GM21717 (cell line): ENCODE results near the gene MAP2K7.
"Not testable (repeated sequence)": the region's sequence is repeated elsewhere in the genome, so short reads cannot be mapped to it uniquely, and the experiment has no call there.

Experiments used
- ATAC-seq: cut with Tn5 transposase; IDR thresholded peaks from one replicate; pipeline ENCODE4 v1.9.1; 2021; ENCODE audit warnings: mild to moderate bottlenecking, moderate library complexity; ENCODE audit not compliant: unreplicated experiment

Gene MAP2K7

DNA sequence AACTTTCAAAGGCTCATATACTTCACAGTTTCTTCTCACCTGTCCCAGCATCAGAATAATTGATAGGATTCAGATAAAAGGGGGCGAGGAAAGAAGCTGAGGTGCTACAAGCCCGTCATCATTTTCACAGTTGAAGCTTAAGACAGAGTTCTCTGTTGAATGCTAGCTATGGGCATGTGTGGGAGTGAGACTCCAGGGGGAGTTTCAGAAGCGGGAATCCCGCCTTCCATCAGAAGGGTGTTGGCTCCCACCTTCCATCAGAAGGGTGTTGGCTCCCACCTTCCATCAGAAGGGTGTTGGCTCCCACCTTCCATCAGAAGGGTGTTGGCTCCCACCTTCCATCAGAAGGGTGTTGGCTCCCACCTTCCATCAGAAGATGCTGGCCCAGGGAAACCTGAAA, 57.4 kb downstream of the MAP2K7 start:
- ATAC-seq: not testable (repeated sequence)

DNA sequence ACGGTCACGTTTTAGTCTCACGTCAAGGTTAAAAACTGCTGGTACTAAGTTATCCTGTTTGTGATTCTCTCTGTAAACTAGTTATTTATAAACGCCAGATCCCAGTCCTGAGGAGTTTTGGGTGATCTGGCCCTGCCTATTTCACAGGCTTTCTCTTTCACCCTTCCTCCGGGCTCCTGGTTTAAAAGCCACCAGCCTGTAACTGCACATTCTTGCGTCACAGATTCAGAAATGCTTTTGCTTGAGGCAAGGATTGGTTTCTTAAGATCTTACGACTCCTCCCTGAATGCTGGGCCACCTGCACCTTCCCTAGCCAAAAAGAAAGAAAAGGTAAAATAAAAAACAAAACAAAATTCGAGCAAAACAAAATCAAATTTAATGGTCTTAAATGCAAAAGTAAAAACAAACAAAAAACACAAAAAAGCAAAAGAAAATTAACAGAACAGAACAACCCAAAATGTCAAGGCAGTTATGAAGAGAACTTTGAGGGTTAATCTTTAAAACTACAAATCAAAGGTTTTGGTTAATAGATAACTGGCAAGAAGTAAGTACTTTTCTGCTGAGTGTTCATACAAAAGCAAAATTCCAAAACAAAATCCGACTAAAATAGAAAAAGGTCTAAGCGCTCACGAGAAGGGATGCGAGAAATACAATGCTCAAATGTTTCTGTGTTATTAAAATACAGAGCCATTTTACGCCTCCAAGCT, 58.4 kb downstream of the MAP2K7 start:
- no peak for ATAC-seq

DNA sequence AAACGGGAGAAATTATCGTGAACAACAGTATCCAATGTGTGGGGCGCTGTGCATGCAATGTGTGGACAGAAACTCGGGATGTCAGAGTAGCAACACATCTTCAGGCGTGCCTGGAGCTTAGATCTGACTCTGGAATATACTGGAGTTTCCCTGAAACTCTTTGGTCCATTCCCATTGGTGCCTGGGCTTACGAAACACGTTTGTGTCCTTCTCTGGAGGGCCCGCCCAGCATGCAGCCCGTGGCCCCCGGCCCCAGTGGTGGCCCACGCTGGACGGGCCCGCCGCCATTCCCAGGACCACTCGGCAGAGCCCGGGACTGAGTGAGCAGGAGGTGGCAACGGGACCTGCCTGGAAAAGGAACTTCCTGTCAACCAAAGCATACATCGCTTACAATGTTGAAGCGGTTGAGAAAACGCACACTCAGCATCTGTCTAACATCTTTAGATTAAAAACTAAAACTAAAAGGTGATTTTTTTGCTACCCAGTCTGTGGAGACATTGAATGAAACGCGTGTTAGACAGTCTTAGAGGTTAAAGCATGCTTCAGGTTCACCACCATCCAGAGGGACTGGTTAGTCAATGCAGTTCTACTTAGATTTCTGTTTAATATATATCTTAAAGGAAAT, 59.1 kb downstream of the MAP2K7 start:
- ATAC-seq: no peak

DNA sequence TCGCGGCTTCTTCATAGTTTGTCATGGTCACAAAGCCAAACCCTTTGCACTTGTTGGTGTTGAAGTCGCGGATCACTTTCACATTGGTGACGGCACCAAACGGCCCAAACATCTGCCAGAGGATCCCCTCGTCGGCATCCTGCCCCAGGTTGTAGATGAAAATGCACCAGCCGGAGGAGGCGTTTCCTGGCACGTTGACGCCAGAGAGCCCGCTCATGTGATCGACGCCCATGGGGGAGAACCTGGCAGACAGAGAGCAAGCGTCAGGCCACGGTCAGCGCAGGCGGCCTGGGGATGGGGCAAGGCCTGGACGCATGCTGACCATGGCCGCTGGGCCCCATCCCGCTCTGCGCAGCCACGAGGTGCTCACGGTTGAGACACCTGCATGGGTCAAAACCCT, 59.9 kb downstream of the MAP2K7 start:
- ATAC-seq: no peak
